Kidney (tissue), 14 donors: ENCODE measurements around the gene C16orf89. TPM values are rescaled to one million over a fixed set of nuclear protein-coding genes. Genes with fewer than 3 reads are reported as not detected.

ENCODE experiments used
- DNase-seq, 5 donors: peaks; one replicate each; pipeline ENCODE4 v3.0.0-alpha.2; 2013 to 2020
- FAIRE-seq: peaks from 2 replicates; lab custom pipeline; 2012; peaks lifted over from hg19 to GRCh38; lab: Jason Lieb, UNC
- H3K27ac ChIP-seq, 2 donors: one replicate each; pipeline ENCODE4 v1.7.0; 2013; ENCODE audit warnings: low read depth in 2 of 2, low read length in 2 of 2, inconsistent platforms in 1 of 2
- H3K27me3 ChIP-seq: one replicate; pipeline ENCODE4 v1.7.1; 2013; ENCODE audit warnings: low read length, inconsistent platforms; ENCODE audit not compliant: control insufficient read depth, insufficient read depth
- H3K36me3 ChIP-seq, 3 donors: one replicate each; pipeline versions ENCODE4 v1.7.0 to v1.7.1; 2013; ENCODE audit warnings: low read length in 3 of 3, control low read depth in 1 of 3, inconsistent platforms in 1 of 3; ENCODE audit not compliant: insufficient read depth in 3 of 3, control insufficient read depth in 2 of 3
- H3K4me1 ChIP-seq, 3 donors: one replicate each; pipeline versions ENCODE4 v1.7.0 to v1.7.1; 2013; ENCODE audit warnings: low read length in 3 of 3, inconsistent platforms in 1 of 3, low read depth in 1 of 3; ENCODE audit not compliant: control insufficient read depth in 2 of 3, insufficient read depth in 2 of 3
- H3K4me3 ChIP-seq, 3 donors: one replicate each; pipeline versions ENCODE4 v1.7.0 to v1.8.1; 2013; ENCODE audit warnings: low read length in 3 of 3, control low read depth in 1 of 3, inconsistent platforms in 1 of 3
- H3K9ac ChIP-seq, 3 donors: one replicate each; pipeline versions ENCODE4 v1.7.0 to v1.7.1; 2013; ENCODE audit warnings: low read length in 3 of 3, control low read depth in 1 of 3, inconsistent platforms in 1 of 3
- H3K9me3 ChIP-seq, 3 donors: one replicate each; pipeline versions ENCODE4 v1.7.0 to v1.7.1; 2013; ENCODE audit warnings: low read length in 3 of 3, control low read depth in 1 of 3, inconsistent platforms in 1 of 3; ENCODE audit not compliant: control insufficient read depth in 2 of 3, insufficient read depth in 1 of 3
- intact Hi-C: fragments of 100-400 bp; cut with DNase I; formaldehyde crosslinking; loops from one replicate; pipeline ENCODE4 v1.11.1; 2022
- polyA plus RNA-seq: library from polyadenylated mRNA; stranded (reverse); fragments of 350-450 nt; fragmentation: Illumina TruSeq; extraction: RNeasy Lipid Tissue Mini Kit (QIAGEN cat#74804); gene quantifications from one replicate; pipeline ENCODE4 v1.2.3, GENCODE V29; 2014; ENCODE audit warnings: low read depth, low replicate concordance; ENCODE audit not compliant: insufficient read depth
- total RNA-seq: library from RNA; stranded (reverse); fragmentation: NEBNext Ultra II Directional; extraction: Animal tissue kit (Norgen Biotek cat#: 25700); gene quantifications from one replicate; pipeline ENCODE4 v1.2.1, GENCODE V29; 2021
- TF ChIP-seq, protein P1 (sequence below): IDR thresholded peaks from 3 replicates; pipeline ENCODE4 v1.5.1; 2012; ENCODE audit warnings: mild to moderate bottlenecking, moderate library complexity, borderline replicate concordance; ENCODE audit not compliant: insufficient read depth; ENCODE audit errors: extremely low read depth
- donor health status: control.
- donor health status: control.
- donor health status: control.
- donor health status: control.
- donor health status: control.
- donor health status: DM: yes; HTN: yes; CAD: no.
- donor health status: Normal renal cell carcinoma (clear cell type).

C16orf89 gene
- total and polyA plus RNA-seq, 2 donors from 2014 or later = 5.4 to 68.4 TPM

GRCh38 chr16:5012887-5013286, 52.9 kb downstream of the C16orf89 start:
- FAIRE-seq (no peak), DNase-seq (no peak)
- Histone ChIP-seq H3K4me1 (no peaks in the 10 kb centered on the region), H3K36me3 (no peaks in the 10 kb centered on the region), H3K9me3 (no peaks in the 10 kb centered on the region), H3K27ac (no peak overlapping the region), H3K9ac (no peak overlapping the region), H3K4me3 (no peak overlapping the region), H3K27me3 (no peaks in the 10 kb centered on the region)
- intact Hi-C loops = no loop called here
- TF ChIP-seq, protein P1, sequence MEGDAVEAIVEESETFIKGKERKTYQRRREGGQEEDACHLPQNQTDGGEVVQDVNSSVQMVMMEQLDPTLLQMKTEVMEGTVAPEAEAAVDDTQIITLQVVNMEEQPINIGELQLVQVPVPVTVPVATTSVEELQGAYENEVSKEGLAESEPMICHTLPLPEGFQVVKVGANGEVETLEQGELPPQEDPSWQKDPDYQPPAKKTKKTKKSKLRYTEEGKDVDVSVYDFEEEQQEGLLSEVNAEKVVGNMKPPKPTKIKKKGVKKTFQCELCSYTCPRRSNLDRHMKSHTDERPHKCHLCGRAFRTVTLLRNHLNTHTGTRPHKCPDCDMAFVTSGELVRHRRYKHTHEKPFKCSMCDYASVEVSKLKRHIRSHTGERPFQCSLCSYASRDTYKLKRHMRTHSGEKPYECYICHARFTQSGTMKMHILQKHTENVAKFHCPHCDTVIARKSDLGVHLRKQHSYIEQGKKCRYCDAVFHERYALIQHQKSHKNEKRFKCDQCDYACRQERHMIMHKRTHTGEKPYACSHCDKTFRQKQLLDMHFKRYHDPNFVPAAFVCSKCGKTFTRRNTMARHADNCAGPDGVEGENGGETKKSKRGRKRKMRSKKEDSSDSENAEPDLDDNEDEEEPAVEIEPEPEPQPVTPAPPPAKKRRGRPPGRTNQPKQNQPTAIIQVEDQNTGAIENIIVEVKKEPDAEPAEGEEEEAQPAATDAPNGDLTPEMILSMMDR = no peak

GRCh38 chr16:5011637-5012036, 54.1 kb downstream of the C16orf89 start:
- no peak for FAIRE-seq
- no peaks in the 10 kb centered on the region for H3K9me3 ChIP-seq
- H3K27ac ChIP-seq = no peak overlapping the region
- H3K27me3 ChIP-seq = no peaks in the 10 kb centered on the region
- no peaks in the 10 kb centered on the region for H3K36me3 ChIP-seq
- TF ChIP-seq, protein P1 = no peak
- no peak overlapping the region for H3K4me3 ChIP-seq
- H3K9ac ChIP-seq = no peak overlapping the region
- H3K4me1 ChIP-seq = no peaks in the 10 kb centered on the region
- DNase-seq = no peak
- intact Hi-C loops = no loop called here

DNA sequence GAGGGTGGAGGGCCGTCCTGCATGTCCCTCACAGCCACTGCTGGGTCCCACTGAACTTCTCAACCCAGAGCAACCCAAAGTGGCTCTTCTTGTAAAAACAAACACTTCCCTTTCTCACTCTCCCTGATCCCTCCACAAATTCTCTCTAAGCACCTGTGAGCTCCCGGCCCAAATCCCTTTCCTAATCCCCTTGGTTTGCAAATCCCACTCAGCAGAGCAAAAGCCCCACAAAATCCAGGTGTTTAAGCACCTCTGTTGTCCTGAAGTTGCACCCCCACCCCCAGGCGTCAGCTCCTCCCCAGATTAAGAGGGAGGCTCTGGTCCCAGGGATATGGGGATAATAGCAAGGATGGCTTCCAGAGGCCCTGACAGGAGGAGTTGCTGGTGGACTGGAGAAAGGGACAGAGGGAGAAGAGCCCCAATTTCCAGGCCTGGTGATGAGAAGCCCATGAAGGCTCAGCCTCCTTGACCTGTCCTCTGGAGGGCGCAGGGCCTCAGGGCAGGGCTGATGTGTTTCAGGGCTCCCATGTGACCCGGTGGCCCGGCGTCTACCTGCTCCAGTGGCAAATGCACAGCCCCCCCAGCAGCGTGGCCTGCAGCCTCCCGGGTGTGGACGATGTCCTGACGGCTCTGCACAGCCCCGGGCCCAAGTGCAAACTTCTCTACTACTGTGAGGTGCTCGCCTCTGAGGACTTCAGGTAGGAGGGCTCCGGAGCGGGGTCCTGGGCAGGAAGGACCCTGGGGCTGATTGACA, 55.0 kb downstream of the C16orf89 start:
- TF ChIP-seq, protein P1 = no peak
- Histone ChIP-seq H3K36me3 (no peaks in the 10 kb centered on the region), H3K9ac (no peak overlapping the region), H3K27me3 (no peaks in the 10 kb centered on the region), H3K4me1 (no peaks in the 10 kb centered on the region), H3K4me3 (no peak overlapping the region), H3K27ac (no peak overlapping the region), H3K9me3 (no peaks in the 10 kb centered on the region)
- intact Hi-C loops = no loop called here
- no peak for DNase-seq
- no peak for FAIRE-seq
